GM12872 (cell line): ENCODE measurements around the gene MAPK4.

Source experiments
- TF ChIP-seq, protein P1 (sequence below): IDR thresholded peaks from 3 replicates; pipeline ENCODE4 v1.5.1; 2011; ENCODE audit warnings: low read depth, mild to moderate bottlenecking, low read length, moderate library complexity; ENCODE audit not compliant: insufficient read depth

Gene MAPK4

DNA sequence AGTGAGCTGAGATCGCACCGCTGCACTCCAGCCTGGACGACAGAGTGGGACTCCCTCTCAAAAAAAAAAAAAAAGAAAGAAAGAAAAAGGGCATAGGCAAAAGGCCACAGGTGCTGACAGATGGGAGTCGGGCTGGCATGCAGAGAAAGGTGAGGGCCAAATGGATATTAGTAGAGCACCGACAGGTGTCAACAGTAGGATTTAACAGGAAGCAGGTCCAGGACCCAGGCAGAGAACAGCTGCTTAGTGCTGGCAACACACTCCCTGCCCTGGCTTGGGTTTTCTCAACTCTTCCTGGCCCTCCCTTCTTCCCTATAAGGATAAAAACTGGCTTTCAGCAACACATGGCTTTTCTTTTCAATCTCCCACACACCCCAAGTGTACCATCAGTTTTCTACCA, 175.0 kb downstream of the MAPK4 start:
- TF ChIP-seq, protein P1, sequence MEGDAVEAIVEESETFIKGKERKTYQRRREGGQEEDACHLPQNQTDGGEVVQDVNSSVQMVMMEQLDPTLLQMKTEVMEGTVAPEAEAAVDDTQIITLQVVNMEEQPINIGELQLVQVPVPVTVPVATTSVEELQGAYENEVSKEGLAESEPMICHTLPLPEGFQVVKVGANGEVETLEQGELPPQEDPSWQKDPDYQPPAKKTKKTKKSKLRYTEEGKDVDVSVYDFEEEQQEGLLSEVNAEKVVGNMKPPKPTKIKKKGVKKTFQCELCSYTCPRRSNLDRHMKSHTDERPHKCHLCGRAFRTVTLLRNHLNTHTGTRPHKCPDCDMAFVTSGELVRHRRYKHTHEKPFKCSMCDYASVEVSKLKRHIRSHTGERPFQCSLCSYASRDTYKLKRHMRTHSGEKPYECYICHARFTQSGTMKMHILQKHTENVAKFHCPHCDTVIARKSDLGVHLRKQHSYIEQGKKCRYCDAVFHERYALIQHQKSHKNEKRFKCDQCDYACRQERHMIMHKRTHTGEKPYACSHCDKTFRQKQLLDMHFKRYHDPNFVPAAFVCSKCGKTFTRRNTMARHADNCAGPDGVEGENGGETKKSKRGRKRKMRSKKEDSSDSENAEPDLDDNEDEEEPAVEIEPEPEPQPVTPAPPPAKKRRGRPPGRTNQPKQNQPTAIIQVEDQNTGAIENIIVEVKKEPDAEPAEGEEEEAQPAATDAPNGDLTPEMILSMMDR = no peak

DNA sequence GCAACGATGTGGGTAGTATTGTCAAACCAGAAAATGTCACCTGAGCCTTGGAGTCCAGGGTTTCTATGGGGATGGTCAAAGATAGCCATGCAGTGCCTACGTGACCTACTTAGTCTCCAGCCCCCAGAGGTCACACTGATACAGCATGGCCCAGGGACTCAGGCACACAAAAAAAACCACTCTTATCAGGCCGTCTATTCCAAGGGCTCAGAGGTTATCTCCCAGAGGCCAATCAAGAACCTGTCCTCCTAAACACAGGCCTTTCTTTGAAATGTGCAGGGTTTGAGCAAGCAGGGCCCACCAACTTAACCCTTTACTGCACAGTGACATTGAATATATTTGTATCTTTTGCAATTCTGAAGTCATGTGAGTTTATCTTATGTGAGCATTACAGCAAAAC, 177.2 kb downstream of the MAPK4 start:
- TF ChIP-seq, protein P1 = no peak

GRCh38 chr18:50738098-50738757, 178.3 kb downstream of the MAPK4 start:
- TF ChIP-seq, protein P1 = no peak

GRCh38 chr18:50742952-50743351, 183.1 kb downstream of the MAPK4 start:
- TF ChIP-seq, protein P1 = no peak

GRCh38 chr18:50744253-50744652, 184.4 kb downstream of the MAPK4 start:
- TF ChIP-seq, protein P1 = no peak

DNA sequence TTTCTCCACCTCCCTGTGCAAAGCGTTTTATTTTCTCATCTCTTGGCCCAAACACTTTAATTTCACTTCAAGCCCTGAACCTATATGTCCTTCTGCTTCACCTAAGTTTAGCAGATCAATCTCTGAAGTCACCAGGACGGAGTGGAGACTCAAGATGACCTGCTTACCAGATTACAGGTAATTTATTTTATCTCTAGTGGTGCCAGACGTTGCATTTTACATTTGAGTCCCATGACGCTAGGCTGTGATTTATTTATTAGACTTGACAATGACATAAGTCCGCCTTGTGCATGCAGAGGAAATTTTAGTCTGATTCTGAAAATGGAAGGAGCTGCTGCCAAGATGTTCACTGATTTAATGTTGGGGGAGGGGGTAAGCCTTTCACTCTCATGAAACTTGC, 186.1 kb downstream of the MAPK4 start:
- TF ChIP-seq, protein P1 = no peak

- TF ChIP-seq, protein P1 = no peak
These were observed 188.0 kb downstream of the MAPK4 start for GRCh38 chr18:50747849-50748242.
